VCaP (cell line): Measurements from ENCODE around the gene BTN3A1.
"Not testable (repeated sequence)": the region's sequence is repeated elsewhere in the genome, so short reads cannot be mapped to it uniquely, and the experiment has no call there.

Source experiments
- H3K27ac ChIP-seq: fragments of 450-650 bp; 2 replicates; pipeline ENCODE4 v1.5.1; 2017
- CTCF ChIP-seq: fragments of 450-650 bp; conservative IDR thresholded peaks from 2 replicates; pipeline ENCODE4 v1.5.1; 2017; ENCODE audit warnings: mild to moderate bottlenecking, moderate library complexity

The BTN3A1 gene

GRCh38 chr6:26415036-26415614 is 13.1 kb downstream of the BTN3A1 start:
- no peak for TF ChIP-seq CTCF
- H3K27ac ChIP-seq = no peak overlapping the region

- no peak for TF ChIP-seq CTCF
- no peak overlapping the region for H3K27ac ChIP-seq
These were observed 13.7 kb downstream of the BTN3A1 start for GRCh38 chr6:26415791-26416190.

GRCh38 chr6:26416288-26416687 is 14.2 kb downstream of the BTN3A1 start:
- no peak for TF ChIP-seq CTCF
- H3K27ac ChIP-seq = no peak overlapping the region

- not testable (repeated sequence) for H3K27ac ChIP-seq
These were observed 16.0 kb downstream of the BTN3A1 start for GRCh38 chr6:26418077-26418476.

- not testable (repeated sequence) for H3K27ac ChIP-seq
These were observed 16.7 kb downstream of the BTN3A1 start for GRCh38 chr6:26418795-26419194.

- peak overlapping the region; percentile 41 for H3K27ac ChIP-seq
- peak; percentile 65 for TF ChIP-seq CTCF
These were observed 18.7 kb downstream of the BTN3A1 start for GRCh38 chr6:26420688-26421171.

GRCh38 chr6:26421259-26422144 is 19.4 kb downstream of the BTN3A1 start:
- peak overlapping the region; percentile 41 for H3K27ac ChIP-seq
- TF ChIP-seq CTCF = no peak

- no peak for TF ChIP-seq CTCF
- no peak overlapping the region for H3K27ac ChIP-seq
These were observed 20.3 kb downstream of the BTN3A1 start for GRCh38 chr6:26422329-26422728.
